HepG2 (cell line): ENCODE measurements around the gene SLC9A8. TPM values are rescaled to one million over a fixed set of nuclear protein-coding genes. Genes with fewer than 3 reads are reported as not detected.

ENCODE experiments used
- GATAD2A ChIP-seq: IDR thresholded peaks from 2 replicates; pipeline ENCODE4 v1.6.1; 2016
- HNF4G ChIP-seq, 2 experiments: sonication (generic) in 1 of 2; formaldehyde crosslinking in 1 of 2; IDR thresholded peaks; 2 replicates each; pipeline versions ENCODE4 v1.4.0 to v1.6.1; 2011 to 2020; ENCODE audit warnings: borderline replicate concordance in 2 of 2, low read depth in 2 of 2, mild to moderate bottlenecking in 2 of 2, low read length in 1 of 2, missing genetic modification reagents in 1 of 2, moderate library complexity in 1 of 2
- LBX2 ChIP-seq: sonication (generic); formaldehyde crosslinking; IDR thresholded peaks from 2 replicates; pipeline ENCODE4 v1.5.0; 2020; ENCODE audit warnings: missing genetic modification reagents, mild to moderate bottlenecking, borderline replicate concordance
- MEIS1 ChIP-seq: sonication (generic); formaldehyde crosslinking; IDR thresholded peaks from 2 replicates; pipeline ENCODE4 v1.9.0; 2021; ENCODE audit warnings: mild to moderate bottlenecking, missing genetic modification reagents, moderate library complexity, borderline replicate concordance
- NCOA2 ChIP-seq: sonication (generic); formaldehyde crosslinking; IDR thresholded peaks from 2 replicates; pipeline ENCODE4 v1.8.0; 2022; ENCODE audit warnings: inconsistent platforms
- PHF5A ChIP-seq: IDR thresholded peaks from one replicate; pipeline ENCODE4 v1.6.1; 2018; ENCODE audit warnings: low read depth, missing genetic modification reagents; ENCODE audit not compliant: unreplicated experiment
- PLSCR1 ChIP-seq: sonication (generic); formaldehyde crosslinking; IDR thresholded peaks from 2 replicates; pipeline ENCODE4 v1.5.0; 2020; ENCODE audit warnings: missing genetic modification reagents, mild to moderate bottlenecking, borderline replicate concordance
- PRDM15 ChIP-seq: sonication (generic); formaldehyde crosslinking; IDR thresholded peaks from 2 replicates; pipeline ENCODE4 v1.4.0; 2020; ENCODE audit warnings: missing genetic modification reagents
- RERE ChIP-seq: IDR thresholded peaks from 2 replicates; pipeline ENCODE4 v1.6.1; 2016; ENCODE audit warnings: low read depth, missing genetic modification reagents, missing compliant biosample characterization
- SATB2 ChIP-seq: sonication (generic); formaldehyde crosslinking; IDR thresholded peaks from 2 replicates; pipeline ENCODE4 v1.5.0; 2020; ENCODE audit warnings: missing genetic modification reagents
- ZNF570 ChIP-seq: sonication (generic); formaldehyde crosslinking; IDR thresholded peaks from 2 replicates; pipeline ENCODE4 v1.4.0; 2020; ENCODE audit warnings: mild to moderate bottlenecking, missing genetic modification reagents, borderline replicate concordance
- ZNF609 ChIP-seq: sonication (generic); formaldehyde crosslinking; IDR thresholded peaks from 2 replicates; pipeline ENCODE4 v1.4.0; 2020; ENCODE audit warnings: mild to moderate bottlenecking, missing genetic modification reagents, borderline replicate concordance
- polyA plus RNA-seq, 8 experiments: library from polyadenylated mRNA; depleted of rRNA in 3 of 8; stranded (reverse) in 7 of 8; unstranded in 1 of 8; fragments of >200 nt; fragmentation: Illumina TruSeq in 4 of 8; extraction: Trizol in 4 of 8; gene quantifications; 2 replicates each; pipeline versions ENCODE4 v1.2.1 to v1.2.3, GENCODE V29; 2011 to 2016; ENCODE audit warnings: low read depth in 4 of 8, missing spikeins in 1 of 8, mixed read lengths in 1 of 8; ENCODE audit not compliant: insufficient read depth in 1 of 8
- total RNA-seq, 5 experiments: library from RNA; depleted of rRNA; stranded (reverse); fragments of >200 nt; fragmentation: Illumina TruSeq; extraction: Trizol; gene quantifications; 2 replicates each; pipeline ENCODE4 v1.2.3, GENCODE V29; 2016; ENCODE audit warnings: low read depth in 1 of 5

Gene SLC9A8
- total and polyA plus RNA-seq, 2 of the 13 experiments (the other 11 are each of a cell fraction or from before 2014, with no cell fraction given) = 4.1 to 7.4 TPM

- 0 out of 2 replicates have a peak, but pooled peaks have one; percentile 28 for TF ChIP-seq RERE (CRISPR knock-in tag)
- TF ChIP-seq PLSCR1 = no peak
- TF ChIP-seq ZNF609 (CRISPR knock-in tag) = 0 out of 2 replicates have a peak, but pooled peaks have one; percentile 66
- peak; percentile 30 for TF ChIP-seq PHF5A (CRISPR knock-in tag)
- peak; percentile 45; the same call in 1 of the 2 replicates for TF ChIP-seq MEIS1 (CRISPR knock-in tag)
- no peak for TF ChIP-seq ZNF570
- TF ChIP-seq SATB2 = no peak
- TF ChIP-seq GATAD2A (CRISPR knock-in tag) = peak; percentile 95
- peak; percentile 85; the same call in 1 of the 2 replicates for TF ChIP-seq PRDM15 (CRISPR knock-in tag)
- no peak for TF ChIP-seq LBX2 (CRISPR knock-in tag)
- peak; percentile 70 for TF ChIP-seq NCOA2
- peak; percentile 64; the same call in 1 of the 2 replicates for TF ChIP-seq HNF4G (IDR thresholded peaks at IDR 0.05; ENCODE audit: borderline replicate concordance, low read depth, low read length)
- no peak; the same call in 1 of the 2 replicates for TF ChIP-seq HNF4G (CRISPR knock-in tag; IDR thresholded peaks at IDR 0.05; ENCODE audit: borderline replicate concordance, low read depth)
Measured at GRCh38 chr20:49775229-49775693, 37.4 kb upstream of the SLC9A8 start (continued).
